Kidney (tissue), 14 donors: ENCODE data around the gene ZDHHC7. TPM values are rescaled to one million over a fixed set of nuclear protein-coding genes. Genes with fewer than 3 reads are reported as not detected.

ENCODE experiments used
- DNase-seq, 5 donors: peaks; one replicate each; pipeline ENCODE4 v3.0.0-alpha.2; 2013 to 2020
- FAIRE-seq: peaks from 2 replicates; lab custom pipeline; 2012; peaks lifted over from hg19 to GRCh38; lab: Jason Lieb, UNC
- H3K27ac ChIP-seq, 2 donors: one replicate each; pipeline ENCODE4 v1.7.0; 2013; ENCODE audit warnings: low read depth in 2 of 2, low read length in 2 of 2, inconsistent platforms in 1 of 2
- H3K27me3 ChIP-seq: one replicate; pipeline ENCODE4 v1.7.1; 2013; ENCODE audit warnings: low read length, inconsistent platforms; ENCODE audit not compliant: control insufficient read depth, insufficient read depth
- H3K36me3 ChIP-seq, 3 donors: one replicate each; pipeline versions ENCODE4 v1.7.0 to v1.7.1; 2013; ENCODE audit warnings: low read length in 3 of 3, control low read depth in 1 of 3, inconsistent platforms in 1 of 3; ENCODE audit not compliant: insufficient read depth in 3 of 3, control insufficient read depth in 2 of 3
- H3K4me1 ChIP-seq, 3 donors: one replicate each; pipeline versions ENCODE4 v1.7.0 to v1.7.1; 2013; ENCODE audit warnings: low read length in 3 of 3, inconsistent platforms in 1 of 3, low read depth in 1 of 3; ENCODE audit not compliant: control insufficient read depth in 2 of 3, insufficient read depth in 2 of 3
- H3K4me3 ChIP-seq, 3 donors: one replicate each; pipeline versions ENCODE4 v1.7.0 to v1.8.1; 2013; ENCODE audit warnings: low read length in 3 of 3, control low read depth in 1 of 3, inconsistent platforms in 1 of 3
- H3K9ac ChIP-seq, 3 donors: one replicate each; pipeline versions ENCODE4 v1.7.0 to v1.7.1; 2013; ENCODE audit warnings: low read length in 3 of 3, control low read depth in 1 of 3, inconsistent platforms in 1 of 3
- H3K9me3 ChIP-seq, 3 donors: one replicate each; pipeline versions ENCODE4 v1.7.0 to v1.7.1; 2013; ENCODE audit warnings: low read length in 3 of 3, control low read depth in 1 of 3, inconsistent platforms in 1 of 3; ENCODE audit not compliant: control insufficient read depth in 2 of 3, insufficient read depth in 1 of 3
- intact Hi-C: fragments of 100-400 bp; cut with DNase I; formaldehyde crosslinking; loops from one replicate; pipeline ENCODE4 v1.11.1; 2022
- polyA plus RNA-seq: library from polyadenylated mRNA; stranded (reverse); fragments of 350-450 nt; fragmentation: Illumina TruSeq; extraction: RNeasy Lipid Tissue Mini Kit (QIAGEN cat#74804); gene quantifications from one replicate; pipeline ENCODE4 v1.2.3, GENCODE V29; 2014; ENCODE audit warnings: low read depth, low replicate concordance; ENCODE audit not compliant: insufficient read depth
- total RNA-seq: library from RNA; stranded (reverse); fragmentation: NEBNext Ultra II Directional; extraction: Animal tissue kit (Norgen Biotek cat#: 25700); gene quantifications from one replicate; pipeline ENCODE4 v1.2.1, GENCODE V29; 2021
- TF ChIP-seq, protein P1 (sequence below): IDR thresholded peaks from 3 replicates; pipeline ENCODE4 v1.5.1; 2012; ENCODE audit warnings: mild to moderate bottlenecking, moderate library complexity, borderline replicate concordance; ENCODE audit not compliant: insufficient read depth; ENCODE audit errors: extremely low read depth
- donor health status: control.
- donor health status: control.
- donor health status: control.
- donor health status: control.
- donor health status: control.
- donor health status: DM: yes; HTN: yes; CAD: no.
- donor health status: Normal renal cell carcinoma (clear cell type).

The ZDHHC7 gene
- total and polyA plus RNA-seq, 2 donors from 2014 or later, result 23.4 to 54.4 TPM

DNA sequence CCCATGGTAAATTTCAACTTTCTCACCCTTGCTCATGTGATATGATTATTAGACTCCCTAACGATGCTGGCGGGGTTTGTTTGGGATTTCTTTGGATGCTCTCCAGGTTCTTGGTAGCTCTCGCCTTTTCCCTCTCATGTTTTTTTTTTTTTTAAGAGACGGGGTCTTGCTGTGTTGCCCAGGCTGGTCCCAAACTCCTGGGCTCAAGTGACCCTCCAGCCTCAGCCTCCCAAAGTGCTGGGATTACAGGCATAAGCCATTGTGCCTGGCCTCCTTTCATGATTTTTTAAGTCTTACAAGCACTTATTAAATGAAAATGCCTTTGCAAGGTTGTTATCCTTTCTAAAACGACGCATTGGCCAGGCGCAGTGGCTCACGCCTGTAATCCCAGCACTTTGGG lies 40.3 kb upstream of the ZDHHC7 start:
- intact Hi-C loops, result no loop called here
- no peak for FAIRE-seq
- no peak overlapping the region for H3K4me3 ChIP-seq
- H3K9ac ChIP-seq, result no peak overlapping the region
- peak in 1 of 5 donors; percentile 10 for DNase-seq
- no peak overlapping the region for H3K27ac ChIP-seq
- H3K27me3 ChIP-seq, result no peaks in the 10 kb centered on the region
- H3K9me3 ChIP-seq, result no peaks in the 10 kb centered on the region
- H3K4me1 ChIP-seq, result peaks cover 0 to 16% (median 13%) of the 10 kb centered on the region in 3 donors
- TF ChIP-seq, protein P1, sequence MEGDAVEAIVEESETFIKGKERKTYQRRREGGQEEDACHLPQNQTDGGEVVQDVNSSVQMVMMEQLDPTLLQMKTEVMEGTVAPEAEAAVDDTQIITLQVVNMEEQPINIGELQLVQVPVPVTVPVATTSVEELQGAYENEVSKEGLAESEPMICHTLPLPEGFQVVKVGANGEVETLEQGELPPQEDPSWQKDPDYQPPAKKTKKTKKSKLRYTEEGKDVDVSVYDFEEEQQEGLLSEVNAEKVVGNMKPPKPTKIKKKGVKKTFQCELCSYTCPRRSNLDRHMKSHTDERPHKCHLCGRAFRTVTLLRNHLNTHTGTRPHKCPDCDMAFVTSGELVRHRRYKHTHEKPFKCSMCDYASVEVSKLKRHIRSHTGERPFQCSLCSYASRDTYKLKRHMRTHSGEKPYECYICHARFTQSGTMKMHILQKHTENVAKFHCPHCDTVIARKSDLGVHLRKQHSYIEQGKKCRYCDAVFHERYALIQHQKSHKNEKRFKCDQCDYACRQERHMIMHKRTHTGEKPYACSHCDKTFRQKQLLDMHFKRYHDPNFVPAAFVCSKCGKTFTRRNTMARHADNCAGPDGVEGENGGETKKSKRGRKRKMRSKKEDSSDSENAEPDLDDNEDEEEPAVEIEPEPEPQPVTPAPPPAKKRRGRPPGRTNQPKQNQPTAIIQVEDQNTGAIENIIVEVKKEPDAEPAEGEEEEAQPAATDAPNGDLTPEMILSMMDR, result no peak
- H3K36me3 ChIP-seq, result no peaks in the 10 kb centered on the region

DNA sequence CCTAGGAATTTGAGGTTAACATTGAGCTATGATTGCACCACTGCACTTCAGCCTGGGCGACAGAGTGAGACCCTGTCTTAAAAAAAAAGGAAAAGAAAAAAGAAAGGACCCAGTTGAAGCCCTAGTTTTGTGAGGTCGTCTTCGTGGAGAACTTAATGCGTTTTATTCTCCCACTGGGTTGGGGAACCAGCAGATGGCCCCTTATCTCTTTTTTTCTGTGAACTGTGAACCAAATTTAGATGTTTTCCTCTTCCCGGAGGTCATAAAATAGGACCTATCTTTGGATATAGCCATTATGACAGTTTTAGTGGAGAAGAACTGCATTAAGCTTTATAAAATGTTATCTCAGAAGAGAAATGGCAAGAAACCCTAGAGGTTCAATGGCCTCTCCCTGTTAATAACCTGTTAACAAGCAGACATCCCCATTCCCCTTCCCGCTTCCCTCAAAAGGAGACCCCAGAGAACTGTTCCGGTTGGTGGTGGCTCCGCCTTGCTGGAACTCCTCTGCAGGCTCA lies 39.8 kb upstream of the ZDHHC7 start:
- no peak overlapping the region for H3K9ac ChIP-seq
- H3K27ac ChIP-seq, result no peak overlapping the region
- no peaks in the 10 kb centered on the region for H3K9me3 ChIP-seq
- H3K27me3 ChIP-seq, result no peaks in the 10 kb centered on the region
- peak in 3 of 5 donors; percentile 21 to 43 (median 35) for DNase-seq
- FAIRE-seq, result no peak
- H3K36me3 ChIP-seq, result no peaks in the 10 kb centered on the region
- H3K4me1 ChIP-seq, result peaks cover 0 to 13% (median 11%) of the 10 kb centered on the region in 3 donors
- TF ChIP-seq, protein P1, result no peak
- no peak overlapping the region for H3K4me3 ChIP-seq
- intact Hi-C loops, result no loop called here

DNA sequence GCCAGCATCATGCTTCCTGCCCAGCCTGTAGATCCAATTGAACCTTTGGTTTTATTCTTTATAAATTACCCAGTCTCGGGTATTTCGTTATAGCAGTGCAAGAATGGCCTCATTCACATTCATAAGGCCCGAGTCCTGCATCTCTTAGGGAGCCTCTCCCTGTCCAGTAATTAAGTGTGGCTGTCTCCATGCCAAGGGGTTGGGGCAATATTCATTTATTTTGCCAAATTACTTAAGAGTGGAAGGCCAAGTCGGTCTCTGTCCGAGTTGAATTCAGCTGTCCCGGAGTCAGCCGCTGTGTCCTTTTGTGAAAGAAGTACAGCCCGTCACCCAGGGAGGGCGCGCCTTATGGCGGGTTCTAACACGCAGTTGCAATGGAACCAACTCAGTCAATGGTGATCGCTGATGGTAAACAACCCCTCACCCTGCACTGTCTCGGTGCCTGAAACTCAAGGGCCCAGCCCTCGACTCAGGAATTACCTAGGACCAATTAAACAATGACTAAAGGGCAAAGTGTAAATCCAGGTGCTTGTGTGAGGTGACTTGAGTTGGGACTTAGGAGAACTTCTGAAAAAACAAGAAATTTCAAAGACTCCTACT lies 38.5 kb upstream of the ZDHHC7 start:
- Histone ChIP-seq H3K4me1 (peaks cover 0 to 3% (median 2%) of the 10 kb centered on the region in 3 donors), H3K9me3 (no peaks in the 10 kb centered on the region), H3K36me3 (no peaks in the 10 kb centered on the region), H3K27ac (no peak overlapping the region), H3K4me3 (no peak overlapping the region), H3K9ac (no peak overlapping the region), H3K27me3 (no peaks in the 10 kb centered on the region)
- TF ChIP-seq, protein P1, result no peak
- intact Hi-C loops, result no loop called here
- FAIRE-seq, result no peak
- peak in 2 of 5 donors; percentile 38 to 59 for DNase-seq
